GM12891 (cell line): ENCODE measurements around the gene ZBTB42.

ENCODE experiments used
- PAX5 ChIP-seq: IDR thresholded peaks from 2 replicates; pipeline ENCODE4 v1.6.1; 2011; ENCODE audit warnings: low read length, moderate library complexity, mild to moderate bottlenecking; ENCODE audit not compliant: insufficient read depth, severe bottlenecking
- POLR2A ChIP-seq: IDR thresholded peaks from 2 replicates; pipeline ENCODE4 v1.6.1; 2011; ENCODE audit warnings: low read depth, low read length, control low read depth
- POLR2AphosphoS5 ChIP-seq: IDR thresholded peaks from 2 replicates; pipeline ENCODE4 v1.6.1; 2011; ENCODE audit warnings: low read depth, low read length, control low read depth
- SPI1 ChIP-seq: IDR thresholded peaks from 2 replicates; pipeline ENCODE4 v1.6.1; 2011; ENCODE audit warnings: low read depth, low read length, control low read depth
- TAF1 ChIP-seq: IDR thresholded peaks from 2 replicates; pipeline ENCODE4 v1.6.1; 2011; ENCODE audit warnings: low read depth, low read length, control low read depth

GRCh38 chr14:104824353-104824997 lies 23.6 kb downstream of the ZBTB42 start:
- TF ChIP-seq POLR2AphosphoS5 (no peak), POLR2A (no peak), TAF1 (no peak), PAX5 (no peak), SPI1 (no peak)
